Measurements from ENCODE around the gene SLX4IP.

SLX4IP gene

DNA sequence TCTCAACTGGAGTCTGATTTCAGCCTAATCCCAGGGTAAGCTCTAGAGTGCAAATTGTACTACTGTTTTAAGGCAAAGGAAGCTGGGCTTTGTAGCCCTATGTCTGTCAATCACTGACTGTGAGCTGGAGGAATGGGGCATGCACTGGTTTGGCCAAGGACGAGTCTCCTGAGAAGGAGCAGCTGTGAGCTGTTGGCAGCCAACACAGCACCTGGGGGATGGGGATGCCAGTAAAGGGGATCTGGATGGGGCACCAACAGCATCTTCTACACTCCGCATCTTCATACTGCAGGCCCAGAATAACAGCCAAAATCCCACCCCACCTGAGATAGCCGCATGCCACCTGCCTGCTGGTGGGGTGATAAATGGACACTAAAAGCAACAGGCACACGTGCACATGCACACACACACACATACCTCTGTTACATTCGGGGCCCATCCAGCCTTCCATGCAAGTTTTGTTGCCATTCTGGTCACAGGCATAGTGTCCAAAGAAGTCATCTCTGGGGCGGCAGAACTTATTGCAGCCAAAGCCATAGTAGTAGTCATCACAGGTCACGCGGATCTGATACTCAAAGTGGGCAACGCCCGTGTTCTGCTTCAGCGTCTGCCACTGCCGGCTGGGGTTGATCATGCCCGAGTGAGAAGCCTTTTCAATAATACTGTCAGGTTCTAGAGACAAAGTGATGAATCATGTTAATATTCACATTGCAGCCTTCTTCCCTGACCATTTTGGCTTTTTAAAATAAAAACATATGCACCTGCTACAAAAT lies 223.1 kb downstream of the SLX4IP start:
- H3K4me3 ChIP-seq (ENCODE audit: low read depth, low read length), result no peak overlapping the region
- TF ChIP-seq, protein P1, sequence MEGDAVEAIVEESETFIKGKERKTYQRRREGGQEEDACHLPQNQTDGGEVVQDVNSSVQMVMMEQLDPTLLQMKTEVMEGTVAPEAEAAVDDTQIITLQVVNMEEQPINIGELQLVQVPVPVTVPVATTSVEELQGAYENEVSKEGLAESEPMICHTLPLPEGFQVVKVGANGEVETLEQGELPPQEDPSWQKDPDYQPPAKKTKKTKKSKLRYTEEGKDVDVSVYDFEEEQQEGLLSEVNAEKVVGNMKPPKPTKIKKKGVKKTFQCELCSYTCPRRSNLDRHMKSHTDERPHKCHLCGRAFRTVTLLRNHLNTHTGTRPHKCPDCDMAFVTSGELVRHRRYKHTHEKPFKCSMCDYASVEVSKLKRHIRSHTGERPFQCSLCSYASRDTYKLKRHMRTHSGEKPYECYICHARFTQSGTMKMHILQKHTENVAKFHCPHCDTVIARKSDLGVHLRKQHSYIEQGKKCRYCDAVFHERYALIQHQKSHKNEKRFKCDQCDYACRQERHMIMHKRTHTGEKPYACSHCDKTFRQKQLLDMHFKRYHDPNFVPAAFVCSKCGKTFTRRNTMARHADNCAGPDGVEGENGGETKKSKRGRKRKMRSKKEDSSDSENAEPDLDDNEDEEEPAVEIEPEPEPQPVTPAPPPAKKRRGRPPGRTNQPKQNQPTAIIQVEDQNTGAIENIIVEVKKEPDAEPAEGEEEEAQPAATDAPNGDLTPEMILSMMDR (IDR thresholded peaks at IDR 0.05; ENCODE audit: borderline replicate concordance, insufficient read depth, low read depth, low read length), result no peak

DNA sequence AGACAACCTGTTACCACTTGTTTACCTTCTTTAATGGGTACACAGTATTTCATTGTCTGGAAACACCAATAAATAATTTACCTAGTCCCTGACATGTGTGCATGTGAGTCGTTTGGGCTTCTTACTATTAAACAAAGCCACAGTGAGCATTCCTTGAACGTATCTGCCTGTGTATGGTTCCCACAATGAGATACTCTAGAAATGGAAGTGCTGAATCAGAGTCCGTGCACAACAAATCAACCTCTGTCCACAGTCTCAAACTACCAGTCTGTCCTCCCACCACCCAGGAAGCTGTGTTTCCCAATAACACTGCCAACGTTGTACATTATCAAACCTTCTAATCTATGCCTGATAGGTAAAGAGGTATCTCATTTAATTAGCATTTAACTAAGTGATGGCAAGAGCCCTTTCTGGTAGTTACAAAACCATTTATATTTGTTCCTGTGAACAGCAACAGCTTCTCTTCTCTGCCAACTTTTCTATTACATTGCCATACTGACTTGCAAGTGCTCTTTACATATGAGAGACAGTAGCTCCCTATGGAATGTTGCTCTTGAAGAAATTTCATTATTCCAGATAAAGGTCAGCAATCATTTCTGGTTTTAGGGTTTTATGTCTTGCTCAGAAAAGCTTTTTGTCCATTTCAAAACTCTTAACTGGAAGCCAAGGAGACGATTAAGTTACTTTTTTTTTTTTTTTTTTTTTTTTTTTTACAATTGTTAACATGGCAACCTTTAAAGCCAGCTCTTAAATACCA lies 223.9 kb downstream of the SLX4IP start:
- no peak overlapping the region for H3K4me3 ChIP-seq (ENCODE audit: low read depth, low read length)
- TF ChIP-seq, protein P1 (IDR thresholded peaks at IDR 0.05; ENCODE audit: borderline replicate concordance, insufficient read depth, low read depth, low read length), result no peak

DNA sequence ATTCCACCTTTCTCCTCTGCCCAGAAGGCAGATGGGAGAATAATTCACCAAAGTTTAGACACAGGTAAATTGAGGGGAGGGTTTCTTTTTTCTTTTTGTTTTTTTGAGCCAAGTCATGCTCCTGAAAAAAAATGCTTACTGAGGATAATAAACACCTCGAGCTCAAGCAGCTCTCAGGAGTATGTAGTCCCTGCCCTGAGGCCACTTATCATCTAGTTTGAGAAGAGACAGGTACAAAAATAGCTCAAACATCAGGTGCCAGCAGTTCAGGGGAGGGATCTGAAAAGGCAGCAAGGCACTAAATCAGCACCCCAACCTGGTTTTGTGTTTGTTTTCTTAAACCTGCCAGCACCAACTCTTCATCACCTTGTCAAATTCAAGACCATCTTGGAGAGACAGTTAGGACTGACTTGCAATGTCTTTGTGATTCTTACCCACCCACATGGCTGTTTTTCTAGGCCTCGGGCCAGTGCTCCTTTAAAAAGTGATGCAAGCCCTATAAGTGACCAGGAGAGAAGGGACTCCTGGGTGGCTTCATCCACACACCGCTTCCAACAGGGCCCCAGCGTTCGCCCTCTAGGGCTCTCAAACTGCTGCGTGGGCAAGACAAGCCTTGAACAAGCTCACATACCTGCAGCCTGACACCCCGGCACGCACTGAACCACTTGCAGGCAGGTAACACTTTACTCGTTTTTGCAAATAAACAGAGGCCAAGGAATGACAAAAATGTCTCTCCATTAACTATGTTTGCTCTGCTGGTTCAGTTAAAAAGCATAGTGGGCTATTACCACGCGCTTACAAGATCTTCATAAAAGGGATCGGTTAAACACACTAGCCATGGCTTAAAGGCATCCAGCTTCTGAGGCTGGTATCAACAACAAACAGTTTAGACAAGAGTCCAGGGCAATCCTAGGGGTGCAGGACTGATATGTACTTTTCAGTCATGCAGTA lies 224.8 kb downstream of the SLX4IP start:
- no peak overlapping the region for H3K4me3 ChIP-seq (ENCODE audit: low read depth, low read length)
- TF ChIP-seq, protein P1 (IDR thresholded peaks at IDR 0.05; ENCODE audit: borderline replicate concordance, insufficient read depth, low read depth, low read length), result no peak

DNA sequence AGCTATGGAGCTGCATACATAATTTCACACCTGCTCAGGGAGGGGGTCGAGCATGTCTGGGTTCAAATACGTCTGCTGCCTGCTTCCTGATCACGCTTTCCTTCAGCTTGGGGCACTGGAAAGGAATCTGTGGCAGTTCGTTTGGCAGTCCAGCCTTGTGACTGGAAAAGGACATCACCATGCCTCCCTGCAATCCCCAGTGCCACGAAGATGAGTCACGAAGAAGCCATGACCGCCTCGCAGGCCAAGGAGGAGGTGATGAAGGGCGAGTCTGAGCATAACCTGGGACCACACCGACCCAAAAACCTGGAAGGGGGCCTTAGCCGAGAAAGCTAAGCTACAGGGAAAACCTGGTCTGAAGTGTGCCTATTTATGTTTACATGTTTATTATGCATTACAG lies 225.6 kb downstream of the SLX4IP start:
- TF ChIP-seq, protein P1 (IDR thresholded peaks at IDR 0.05; ENCODE audit: borderline replicate concordance, insufficient read depth, low read depth, low read length), result no peak
- no peak overlapping the region for H3K4me3 ChIP-seq (ENCODE audit: low read depth, low read length)

DNA sequence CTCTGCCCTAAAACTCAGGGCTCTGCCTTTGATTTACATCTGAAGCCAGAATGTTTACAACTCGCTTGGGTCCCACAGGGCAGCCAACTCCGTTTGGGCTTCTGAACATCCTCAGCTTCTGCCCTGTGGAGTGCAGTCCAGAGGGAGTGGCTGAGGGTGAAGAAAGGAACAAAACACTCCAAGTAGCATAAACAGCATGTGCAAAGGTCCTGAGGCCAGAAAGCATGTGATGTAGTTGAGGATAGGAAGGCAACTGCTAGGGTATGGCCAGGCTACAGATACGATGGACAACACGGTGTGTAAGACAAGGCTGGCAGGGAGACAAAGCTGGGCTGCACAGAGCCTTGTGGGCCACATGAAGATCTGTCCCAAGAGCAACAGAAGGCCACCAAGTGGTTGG lies 226.2 kb downstream of the SLX4IP start:
- no peak overlapping the region for H3K4me3 ChIP-seq (ENCODE audit: low read depth, low read length)
- TF ChIP-seq, protein P1 (IDR thresholded peaks at IDR 0.05; ENCODE audit: borderline replicate concordance, insufficient read depth, low read depth, low read length), result no peak

DNA sequence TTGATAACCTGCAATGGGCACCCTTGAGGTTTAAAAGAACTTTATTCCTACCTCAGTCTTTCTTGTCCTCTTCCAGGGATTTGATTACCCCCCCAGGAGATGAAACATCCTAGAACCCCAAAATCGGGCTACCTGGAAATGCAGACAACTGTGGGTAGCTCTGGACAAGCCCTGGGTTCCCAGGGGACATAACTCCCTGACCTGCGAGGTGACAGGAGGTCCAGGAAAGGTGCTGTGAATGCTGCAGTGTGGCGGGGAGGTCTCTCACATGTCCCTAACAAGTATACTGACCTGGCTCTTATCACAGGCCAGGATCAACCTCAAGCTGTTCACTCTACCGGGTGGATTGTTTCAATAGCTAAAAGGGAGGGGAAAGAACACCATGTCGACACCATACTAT lies 227.0 kb downstream of the SLX4IP start:
- no peak overlapping the region for H3K4me3 ChIP-seq (ENCODE audit: low read depth, low read length)
- TF ChIP-seq, protein P1 (IDR thresholded peaks at IDR 0.05; ENCODE audit: borderline replicate concordance, insufficient read depth, low read depth, low read length), result no peak

Measured in GM12875 (cell line).